HepG2 (cell line): ENCODE measurements around the gene P2RY6. TPM values are rescaled to one million over a fixed set of nuclear protein-coding genes. Genes with fewer than 3 reads are reported as not detected.

Source experiments
- ATAC-seq: fragments of 200-7000 bp; cut with Tn5 transposase; 3 replicates; pipeline ENCODE4 v1.9.1; 2020; ENCODE audit warnings: mild to moderate bottlenecking, moderate library complexity
- BruUV-seq: library from RNA; stranded (reverse); fragments of 400-500 nt; replicated peaks from 2 replicates; lab custom pipeline; 2021; lab: Mats Ljungman, UMichigan
- CTCF ChIA-PET: fragments of 300-600 bp; formaldehyde crosslinking; extraction: SDS; loops from one replicate; lab custom pipeline; 2021; ENCODE audit warnings: low total read pairs, inconsistent platforms, low intra/inter-chr PET ratio; lab: Yijun Ruan, JAX
- POLR2A ChIA-PET: fragments of 350-600 bp; sonication (Branson Sonifier 250); formaldehyde crosslinking; loops from one replicate; lab custom pipeline; 2020; ENCODE audit warnings: antibody characterized with exemption, inconsistent platforms; lab: Yijun Ruan, JAX
- DNase-seq: peaks from one replicate; pipeline ENCODE4 v3.0.0-alpha.2; 2015; ENCODE audit warnings: low spot score
- FAIRE-seq: peaks from 3 replicates; lab custom pipeline; 2011; peaks lifted over from hg19 to GRCh38; lab: Jason Lieb, UNC
- H2AFZ ChIP-seq: one replicate; pipeline ENCODE4 v1.6.1; 2011; ENCODE audit warnings: low read length, inconsistent platforms
- H3K27ac ChIP-seq: fragments of 300-600 bp; 3 replicates; pipeline ENCODE4 v1.8.0; 2011; ENCODE audit warnings: mixed run types, mild to moderate bottlenecking, mixed read lengths, low read length, inconsistent platforms; ENCODE audit not compliant: insufficient read depth; ENCODE audit errors: extremely low read length
- H3K27me3 ChIP-seq, 2 experiments: fragments of 200-600 bp in 1 of 2; 2 replicates in 1 of 2; 3 replicates in 1 of 2; pipeline versions ENCODE4 v1.6.0 to v1.8.0; 2011; ENCODE audit warnings: low read length in 2 of 2, mild to moderate bottlenecking in 2 of 2, moderate library complexity in 2 of 2, inconsistent platforms in 1 of 2; ENCODE audit not compliant: insufficient read depth in 2 of 2, control insufficient read depth in 1 of 2
- H3K36me3 ChIP-seq, 2 experiments: fragments of 200-600 bp in 1 of 2; replicated peaks in 1 of 2; 2 replicates in 1 of 2; 3 replicates in 1 of 2; pipeline versions ENCODE4 v1.5.1 to v1.8.0; 2011; ENCODE audit warnings: low read length in 2 of 2, inconsistent platforms in 1 of 2; ENCODE audit not compliant: insufficient read depth in 2 of 2, control insufficient read depth in 1 of 2
- H3K4me1 ChIP-seq: 2 replicates; pipeline ENCODE4 v1.5.1; 2012; ENCODE audit warnings: low read length, inconsistent platforms; ENCODE audit not compliant: insufficient read depth
- H3K4me2 ChIP-seq: 2 replicates; pipeline ENCODE4 v1.6.0; 2011; ENCODE audit warnings: low read depth, low read length, inconsistent platforms
- H3K4me3 ChIP-seq, 3 experiments: fragments of 200-600 bp in 1 of 3; sonication (generic), shearing (Covaris generic) in 1 of 3; replicated peaks in 1 of 3; 2 replicates each; pipeline ENCODE4 v1.5.1; 2011 to 2016; ENCODE audit warnings: low read length in 3 of 3, inconsistent platforms in 2 of 3, low read depth in 2 of 3, mild to moderate bottlenecking in 2 of 3, control low read depth in 1 of 3, mixed read lengths in 1 of 3; ENCODE audit not compliant: insufficient read depth in 1 of 3
- H3K79me2 ChIP-seq: one replicate; pipeline ENCODE4 v1.6.1; 2011; ENCODE audit warnings: low read length, inconsistent platforms; ENCODE audit not compliant: insufficient read depth
- H3K9ac ChIP-seq: 2 replicates; pipeline ENCODE4 v1.6.0; 2011; ENCODE audit warnings: mild to moderate bottlenecking, low read depth, low read length, inconsistent platforms; ENCODE audit not compliant: insufficient read depth
- H3K9me3 ChIP-seq: 2 replicates; pipeline ENCODE4 v1.5.1; 2012; ENCODE audit warnings: mild to moderate bottlenecking, low read length
- H4K20me1 ChIP-seq: 2 replicates; pipeline ENCODE4 v1.6.0; 2011; ENCODE audit warnings: inconsistent platforms, mild to moderate bottlenecking, low read length, moderate library complexity; ENCODE audit not compliant: insufficient read depth
- ELF1 ChIP-seq: sonication (generic); formaldehyde crosslinking; IDR thresholded peaks from 2 replicates; pipeline ENCODE4 v1.4.0; 2020; ENCODE audit warnings: missing genetic modification reagents
- HNF4A ChIP-seq: sonication (generic); formaldehyde crosslinking; IDR thresholded peaks from 2 replicates; pipeline ENCODE4 v1.4.0; 2020; ENCODE audit warnings: missing genetic modification reagents
- PHB2 ChIP-seq: fragments of 450-650 bp; IDR thresholded peaks from 2 replicates; pipeline ENCODE4 v1.6.1; 2018; ENCODE audit not compliant: partially characterized antibody
- ZBTB20 ChIP-seq: sonication (generic); formaldehyde crosslinking; IDR thresholded peaks from 2 replicates; pipeline ENCODE4 v1.8.1; 2023; ENCODE audit warnings: missing genetic modification reagents, low read depth, mild to moderate bottlenecking, borderline replicate concordance
- ZNF761 ChIP-seq: sonication (generic); formaldehyde crosslinking; conservative IDR thresholded peaks from 2 replicates; pipeline ENCODE4 v1.4.0; 2020; ENCODE audit warnings: mild to moderate bottlenecking, missing genetic modification reagents
- WGBS: methylation state at CpG from one replicate; pipeline ENCODE4 v1.1.6; 2017; ENCODE audit warnings: low lambda C conversion rate; 5-methylcytosine and 5-hydroxymethylcytosine counted together
- in situ Hi-C: cut with HindIII; loops from 2 replicates; pipeline ENCODE4 v1.10.0; 2017; ENCODE audit warnings: low pct_unique_long_range_greater_than_20kb; ENCODE audit not compliant: extremely low pct_ligation_motif_present
- intact Hi-C: fragments of 100-400 bp; cut with micrococcal nuclease; formaldehyde crosslinking; loops from one replicate; pipeline ENCODE4 v1.10.0; 2022; ENCODE audit not compliant: unreplicated experiment
- polyA plus RNA-seq, 8 experiments: library from polyadenylated mRNA; depleted of rRNA in 3 of 8; stranded (reverse) in 7 of 8; unstranded in 1 of 8; fragments of >200 nt; fragmentation: Illumina TruSeq in 4 of 8; extraction: Trizol in 4 of 8; gene quantifications; 2 replicates each; pipeline versions ENCODE4 v1.2.1 to v1.2.3, GENCODE V29; 2011 to 2016; ENCODE audit warnings: low read depth in 4 of 8, missing spikeins in 1 of 8, mixed read lengths in 1 of 8; ENCODE audit not compliant: insufficient read depth in 1 of 8
- total RNA-seq, 5 experiments: library from RNA; depleted of rRNA; stranded (reverse); fragments of >200 nt; fragmentation: Illumina TruSeq; extraction: Trizol; gene quantifications; 2 replicates each; pipeline ENCODE4 v1.2.3, GENCODE V29; 2016; ENCODE audit warnings: low read depth in 1 of 5
- TF ChIP-seq, protein P1 (sequence below): sonication (generic); formaldehyde crosslinking; IDR thresholded peaks from 2 replicates; pipeline ENCODE4 v1.4.0; 2020; ENCODE audit warnings: missing genetic modification reagents

The P2RY6 gene
- total and polyA plus RNA-seq, 2 of the 13 experiments (the other 11 are each of a cell fraction or from before 2014, with no cell fraction given), result 0.09 to 0.29 TPM

DNA sequence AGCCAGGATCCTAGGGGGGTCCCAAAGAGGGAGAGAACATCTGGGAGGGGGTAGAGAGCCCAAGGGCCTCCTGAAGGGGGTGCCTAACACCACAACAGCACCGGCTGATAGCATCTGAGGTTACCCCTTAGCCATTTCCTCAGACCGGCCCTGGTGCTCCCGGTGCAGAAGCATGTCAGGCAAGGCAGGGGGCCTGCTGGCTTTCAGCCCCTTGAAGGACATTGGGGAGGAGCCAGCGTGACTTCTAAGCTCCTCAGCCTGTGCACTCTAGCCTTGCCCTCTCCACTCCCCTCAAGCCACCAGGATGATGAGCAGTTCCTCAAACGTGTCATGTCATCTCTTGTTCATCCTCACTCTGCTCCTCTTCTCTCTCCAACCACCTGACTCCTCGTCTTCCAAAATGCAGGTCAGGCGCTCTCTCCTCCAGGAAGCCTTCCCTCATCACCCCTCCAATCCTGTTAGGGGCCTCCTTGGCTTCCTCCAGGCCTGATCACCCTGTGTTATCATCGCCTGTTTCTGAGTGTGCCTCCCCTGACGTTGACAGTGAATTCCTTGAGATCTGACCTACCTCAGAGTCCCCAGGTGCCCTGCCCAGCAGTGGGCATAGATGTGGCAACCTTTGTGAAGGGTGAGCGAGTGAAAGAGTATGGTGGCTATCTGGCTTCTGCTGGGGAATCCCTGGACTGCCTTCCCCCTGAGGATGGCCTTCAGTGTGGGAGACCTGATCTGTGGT lies 48.0 kb upstream of the P2RY6 start:
- DNase-seq (no peak), ATAC-seq (no peak), FAIRE-seq (no peak)
- Histone ChIP-seq H3K79me2 (no peaks in the 10 kb centered on the region), H2AFZ (no peak overlapping the region), H4K20me1 (no peaks in the 10 kb centered on the region), H3K36me3 (no peaks in the 10 kb centered on the region), H3K4me3 (no peak overlapping the region), H3K27me3 (peaks cover under 1 to 13% of the 10 kb centered on the region in 2 experiments; a peak in 3 of 5 replicates), H3K9me3 (no peaks in the 10 kb centered on the region), H3K4me1 (peaks cover 37% of the 10 kb centered on the region), H3K9ac (no peak overlapping the region), H3K27ac (no peak overlapping the region), H3K4me2 (no peak overlapping the region)
- WGBS, result 49% methylated on average over 8 of the region's 10 CpGs
- ChIA-PET CTCF (no interaction called here), POLR2A (no interaction called here)
- intact Hi-C loops, result no loop called here
- in situ Hi-C loops, result no loop called here
- TF ChIP-seq ZNF761 (CRISPR knock-in tag) (no peak), PHB2 (no peak), HNF4A (CRISPR knock-in tag) (no peak), ELF1 (no peak), ZBTB20 (CRISPR knock-in tag) (no peak)
- TF ChIP-seq, protein P1, sequence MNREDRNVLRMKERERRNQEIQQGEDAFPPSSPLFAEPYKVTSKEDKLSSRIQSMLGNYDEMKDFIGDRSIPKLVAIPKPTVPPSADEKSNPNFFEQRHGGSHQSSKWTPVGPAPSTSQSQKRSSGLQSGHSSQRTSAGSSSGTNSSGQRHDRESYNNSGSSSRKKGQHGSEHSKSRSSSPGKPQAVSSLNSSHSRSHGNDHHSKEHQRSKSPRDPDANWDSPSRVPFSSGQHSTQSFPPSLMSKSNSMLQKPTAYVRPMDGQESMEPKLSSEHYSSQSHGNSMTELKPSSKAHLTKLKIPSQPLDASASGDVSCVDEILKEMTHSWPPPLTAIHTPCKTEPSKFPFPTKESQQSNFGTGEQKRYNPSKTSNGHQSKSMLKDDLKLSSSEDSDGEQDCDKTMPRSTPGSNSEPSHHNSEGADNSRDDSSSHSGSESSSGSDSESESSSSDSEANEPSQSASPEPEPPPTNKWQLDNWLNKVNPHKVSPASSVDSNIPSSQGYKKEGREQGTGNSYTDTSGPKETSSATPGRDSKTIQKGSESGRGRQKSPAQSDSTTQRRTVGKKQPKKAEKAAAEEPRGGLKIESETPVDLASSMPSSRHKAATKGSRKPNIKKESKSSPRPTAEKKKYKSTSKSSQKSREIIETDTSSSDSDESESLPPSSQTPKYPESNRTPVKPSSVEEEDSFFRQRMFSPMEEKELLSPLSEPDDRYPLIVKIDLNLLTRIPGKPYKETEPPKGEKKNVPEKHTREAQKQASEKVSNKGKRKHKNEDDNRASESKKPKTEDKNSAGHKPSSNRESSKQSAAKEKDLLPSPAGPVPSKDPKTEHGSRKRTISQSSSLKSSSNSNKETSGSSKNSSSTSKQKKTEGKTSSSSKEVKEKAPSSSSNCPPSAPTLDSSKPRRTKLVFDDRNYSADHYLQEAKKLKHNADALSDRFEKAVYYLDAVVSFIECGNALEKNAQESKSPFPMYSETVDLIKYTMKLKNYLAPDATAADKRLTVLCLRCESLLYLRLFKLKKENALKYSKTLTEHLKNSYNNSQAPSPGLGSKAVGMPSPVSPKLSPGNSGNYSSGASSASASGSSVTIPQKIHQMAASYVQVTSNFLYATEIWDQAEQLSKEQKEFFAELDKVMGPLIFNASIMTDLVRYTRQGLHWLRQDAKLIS, result no peak
- BruUV-seq, result no TSS peak
